K562 (cell line): ENCODE measurements around the gene HOXB4.

Experiments used
- CEBPB ChIP-seq: fragments of 450-650 bp; IDR thresholded peaks from 2 replicates; pipeline ENCODE4 v1.6.1; 2016; ENCODE audit warnings: missing genetic modification characterization, missing compliant biosample characterization
- NR3C1 ChIP-seq: sonication (generic); formaldehyde crosslinking; IDR thresholded peaks from 2 replicates; pipeline ENCODE4 v1.8.1; 2022; ENCODE audit warnings: missing genetic modification reagents
- NRF1 ChIP-seq, 2 experiments: fragments of 450-650 bp; IDR thresholded peaks in 1 of 2; conservative IDR thresholded peaks in 1 of 2; 2 replicates each; pipeline ENCODE4 v1.6.1; 2014; ENCODE audit warnings: mild to moderate bottlenecking in 2 of 2
- SRSF1 ChIP-seq: fragments of 200-400 bp; formaldehyde crosslinking; IDR thresholded peaks from 2 replicates; pipeline ENCODE4 v1.6.1; 2017; ENCODE audit warnings: mild to moderate bottlenecking, low read depth, low read length, moderate library complexity
- TF ChIP-seq, protein P1 (sequence below), 3 experiments: IDR thresholded peaks in 2 of 3; conservative IDR thresholded peaks in 1 of 3; 2 replicates each; pipeline ENCODE4 v1.5.1; 2011 to 2012; ENCODE audit warnings: low read length in 3 of 3, mild to moderate bottlenecking in 3 of 3, control low read depth in 2 of 3, improper control_type of control experiment in 1 of 3, inconsistent platforms in 1 of 3, low read depth in 1 of 3, mixed read lengths in 1 of 3, moderate library complexity in 1 of 3; ENCODE audit not compliant: insufficient read depth in 2 of 3

DNA sequence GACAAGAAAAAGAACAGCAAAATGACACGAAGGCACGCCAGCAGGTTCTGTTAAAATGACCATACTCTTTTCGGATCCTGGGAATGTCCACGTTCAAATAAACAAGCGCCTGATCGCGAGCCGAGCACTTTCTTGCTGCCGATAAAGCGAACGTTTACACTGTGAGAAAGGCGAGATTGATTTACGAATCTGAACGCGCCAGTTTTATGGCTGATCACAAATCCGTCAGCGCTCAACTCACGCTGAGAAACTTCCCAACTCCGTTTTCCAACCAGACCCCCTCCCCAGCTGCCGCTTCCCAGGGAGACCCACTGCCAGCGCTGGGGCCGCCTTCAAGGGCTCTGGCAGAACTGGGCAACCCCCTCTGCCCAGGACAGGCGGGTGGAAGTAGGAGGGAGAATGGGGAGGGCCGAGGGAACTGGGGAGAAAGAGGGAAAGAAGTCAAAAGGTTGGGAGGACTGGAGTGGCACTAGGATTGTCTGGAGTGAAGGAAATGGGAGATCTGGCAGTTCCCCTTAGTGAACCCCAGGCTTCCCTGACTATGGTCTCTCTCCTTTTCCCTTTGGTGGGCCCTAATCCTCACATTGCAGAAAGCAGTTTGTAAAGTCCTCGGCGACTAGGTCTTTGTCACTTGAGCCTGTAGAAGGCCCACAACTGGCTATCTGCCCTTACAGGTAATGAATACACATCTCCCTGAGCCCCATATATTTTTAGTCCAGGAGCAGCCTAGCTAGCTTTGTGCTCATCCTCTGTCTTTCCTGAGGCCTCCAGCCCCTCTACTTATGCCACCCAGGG, 6.9 kb downstream of the HOXB4 start:
- TF ChIP-seq CEBPB (tag) = no peak
- no peak for TF ChIP-seq NRF1 (conservative IDR thresholded peaks at IDR 0.05 in 1 of 2, IDR thresholded peaks at IDR 0.05 in 1 of 2)
- TF ChIP-seq SRSF1 = no peak
- TF ChIP-seq, protein P1, sequence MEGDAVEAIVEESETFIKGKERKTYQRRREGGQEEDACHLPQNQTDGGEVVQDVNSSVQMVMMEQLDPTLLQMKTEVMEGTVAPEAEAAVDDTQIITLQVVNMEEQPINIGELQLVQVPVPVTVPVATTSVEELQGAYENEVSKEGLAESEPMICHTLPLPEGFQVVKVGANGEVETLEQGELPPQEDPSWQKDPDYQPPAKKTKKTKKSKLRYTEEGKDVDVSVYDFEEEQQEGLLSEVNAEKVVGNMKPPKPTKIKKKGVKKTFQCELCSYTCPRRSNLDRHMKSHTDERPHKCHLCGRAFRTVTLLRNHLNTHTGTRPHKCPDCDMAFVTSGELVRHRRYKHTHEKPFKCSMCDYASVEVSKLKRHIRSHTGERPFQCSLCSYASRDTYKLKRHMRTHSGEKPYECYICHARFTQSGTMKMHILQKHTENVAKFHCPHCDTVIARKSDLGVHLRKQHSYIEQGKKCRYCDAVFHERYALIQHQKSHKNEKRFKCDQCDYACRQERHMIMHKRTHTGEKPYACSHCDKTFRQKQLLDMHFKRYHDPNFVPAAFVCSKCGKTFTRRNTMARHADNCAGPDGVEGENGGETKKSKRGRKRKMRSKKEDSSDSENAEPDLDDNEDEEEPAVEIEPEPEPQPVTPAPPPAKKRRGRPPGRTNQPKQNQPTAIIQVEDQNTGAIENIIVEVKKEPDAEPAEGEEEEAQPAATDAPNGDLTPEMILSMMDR (IDR thresholded peaks at IDR 0.05 in 2 of 3, conservative IDR thresholded peaks at IDR 0.05 in 1 of 3; ENCODE audit: insufficient read depth in 2 of 3, low read depth in 1 of 3, low read length in 3 of 3) = no peak
- no peak for TF ChIP-seq NR3C1 (CRISPR knock-in tag)
